DND-41 (cell line): Measurements from ENCODE around the gene PER1.

Source experiments
- EZH2 ChIP-seq: IDR thresholded peaks from 3 replicates; pipeline ENCODE4 v1.6.1; 2012; ENCODE audit warnings: borderline replicate concordance, low read depth, mild to moderate bottlenecking, moderate library complexity, low read length, inconsistent platforms; ENCODE audit not compliant: severe bottlenecking
- TF ChIP-seq, protein P1 (sequence below): IDR thresholded peaks from 2 replicates; pipeline ENCODE4 v1.5.1; 2012; ENCODE audit warnings: borderline replicate concordance, low read length, moderate library complexity, mild to moderate bottlenecking; ENCODE audit not compliant: poor library complexity, severe bottlenecking; ENCODE audit errors: extremely low read depth

DNA sequence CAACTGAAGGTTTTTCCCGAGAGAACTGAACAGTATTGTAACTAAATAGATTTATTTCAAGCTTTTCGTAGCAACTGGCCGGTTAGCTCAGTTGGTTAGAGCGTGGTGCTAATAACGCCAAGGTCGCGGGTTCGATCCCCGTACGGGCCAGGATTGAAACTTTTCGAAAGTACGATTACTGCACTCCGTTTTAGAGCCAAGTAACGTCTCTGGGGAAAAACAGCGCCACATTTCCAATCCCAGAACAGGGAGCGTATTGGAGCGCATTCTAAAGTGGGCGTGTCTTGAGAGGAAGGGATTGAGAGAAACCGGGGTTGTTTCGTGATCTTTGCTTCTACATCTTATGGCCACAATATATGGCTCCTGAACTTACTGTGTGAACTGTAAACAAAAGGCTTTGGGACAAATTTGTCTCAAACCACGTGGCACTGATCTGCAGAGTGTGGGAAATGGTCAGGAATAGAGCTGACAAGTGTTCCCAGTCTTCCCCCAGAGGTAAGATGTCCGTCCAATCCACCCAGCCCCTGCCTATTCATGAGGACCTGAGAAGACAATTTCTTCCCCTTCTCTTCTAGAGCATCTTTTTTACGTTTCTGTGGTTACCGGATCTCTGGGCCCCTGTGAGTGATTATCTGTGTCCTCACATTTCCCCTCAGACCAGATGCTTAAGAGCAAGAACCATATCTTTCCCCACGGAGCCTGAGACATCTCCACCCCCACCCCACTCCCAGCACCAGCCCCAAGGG is 35.5 kb upstream of the PER1 start:
- TF ChIP-seq, protein P1, sequence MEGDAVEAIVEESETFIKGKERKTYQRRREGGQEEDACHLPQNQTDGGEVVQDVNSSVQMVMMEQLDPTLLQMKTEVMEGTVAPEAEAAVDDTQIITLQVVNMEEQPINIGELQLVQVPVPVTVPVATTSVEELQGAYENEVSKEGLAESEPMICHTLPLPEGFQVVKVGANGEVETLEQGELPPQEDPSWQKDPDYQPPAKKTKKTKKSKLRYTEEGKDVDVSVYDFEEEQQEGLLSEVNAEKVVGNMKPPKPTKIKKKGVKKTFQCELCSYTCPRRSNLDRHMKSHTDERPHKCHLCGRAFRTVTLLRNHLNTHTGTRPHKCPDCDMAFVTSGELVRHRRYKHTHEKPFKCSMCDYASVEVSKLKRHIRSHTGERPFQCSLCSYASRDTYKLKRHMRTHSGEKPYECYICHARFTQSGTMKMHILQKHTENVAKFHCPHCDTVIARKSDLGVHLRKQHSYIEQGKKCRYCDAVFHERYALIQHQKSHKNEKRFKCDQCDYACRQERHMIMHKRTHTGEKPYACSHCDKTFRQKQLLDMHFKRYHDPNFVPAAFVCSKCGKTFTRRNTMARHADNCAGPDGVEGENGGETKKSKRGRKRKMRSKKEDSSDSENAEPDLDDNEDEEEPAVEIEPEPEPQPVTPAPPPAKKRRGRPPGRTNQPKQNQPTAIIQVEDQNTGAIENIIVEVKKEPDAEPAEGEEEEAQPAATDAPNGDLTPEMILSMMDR: peak; percentile 8
- TF ChIP-seq EZH2: no peak
